ENCODE measurements around the gene MRPL55.
A peak's percentile ranks its signal among the peaks of the same experiment; 100 is the strongest.

DNA sequence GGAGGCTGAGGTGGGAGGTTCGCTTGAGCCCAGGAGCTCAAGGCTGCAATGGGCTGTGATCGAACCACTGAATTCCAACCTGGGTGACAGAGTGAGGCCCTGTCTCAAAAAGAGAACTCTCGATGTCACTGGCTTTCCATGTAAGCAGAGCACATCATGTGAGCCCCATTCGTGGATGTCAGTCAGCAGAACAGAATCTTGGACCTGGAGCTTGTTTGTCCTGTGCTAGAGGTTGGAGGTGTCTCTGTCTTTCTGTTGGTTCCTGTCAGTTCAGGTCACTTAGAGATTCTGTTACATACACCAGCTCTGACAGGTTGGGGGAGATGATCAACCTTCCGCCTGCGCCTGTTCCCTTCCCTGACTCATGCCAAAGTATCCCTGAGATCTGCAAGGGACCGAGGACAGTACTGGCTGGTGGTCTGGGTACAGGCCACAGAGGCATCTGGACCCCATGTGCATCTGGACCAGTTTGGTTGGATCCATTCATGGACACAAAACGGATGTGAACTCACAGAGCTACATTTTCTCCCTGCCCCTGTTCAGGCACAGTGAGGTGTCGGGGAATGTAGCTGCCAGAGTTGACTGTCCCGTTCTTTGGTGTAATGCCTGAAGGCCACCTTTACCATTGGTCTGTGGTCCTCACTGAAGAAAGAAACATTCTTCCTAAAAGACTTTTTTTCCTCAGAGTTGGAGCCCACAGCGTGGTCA, 16.6 kb downstream of the MRPL55 start:
- no peak; the same call in 1 of the 2 replicates for TF ChIP-seq POLR2A (IDR thresholded peaks at IDR 0.05; ENCODE audit: low read depth, low read length)
- TF ChIP-seq TAF1 (IDR thresholded peaks at IDR 0.05; ENCODE audit: borderline replicate concordance, low read depth, low read length), result no peak
- TF ChIP-seq POLR2AphosphoS5 (IDR thresholded peaks at IDR 0.05; ENCODE audit: low read depth, low read length), result peak; percentile 56
